ENCODE measurements around the gene NEURL3.

DNA sequence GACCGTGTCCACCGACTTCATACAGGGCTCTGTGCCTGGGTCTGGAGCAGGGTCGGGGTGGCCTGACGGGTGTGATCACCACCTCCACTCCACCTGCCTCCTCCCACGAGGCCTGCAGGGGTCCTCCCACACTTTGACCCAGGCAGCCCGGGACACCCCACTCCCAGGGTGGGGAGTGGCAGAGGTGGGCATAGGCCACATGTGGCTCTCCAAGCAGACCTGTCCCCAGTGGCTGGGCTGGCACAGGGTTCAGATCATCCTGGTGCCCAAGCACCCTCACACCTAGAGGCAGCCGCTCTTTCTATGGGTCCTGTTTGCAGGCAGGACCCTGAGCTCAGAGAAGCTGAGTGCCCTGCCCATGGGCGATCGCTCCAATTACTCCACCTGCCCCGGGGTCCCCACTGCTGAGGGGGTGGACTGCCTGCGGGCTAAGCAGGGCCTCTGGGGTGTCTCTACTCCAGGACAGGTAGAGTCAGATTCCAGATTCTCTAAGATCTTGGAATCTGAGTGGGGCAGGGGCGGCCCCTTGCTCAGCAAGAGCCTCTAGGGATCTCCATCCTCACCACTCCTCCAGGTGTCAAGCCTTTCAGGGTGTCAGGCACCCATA is 1.4 kb downstream of the NEURL3 start:
- TF ChIP-seq, protein P1, sequence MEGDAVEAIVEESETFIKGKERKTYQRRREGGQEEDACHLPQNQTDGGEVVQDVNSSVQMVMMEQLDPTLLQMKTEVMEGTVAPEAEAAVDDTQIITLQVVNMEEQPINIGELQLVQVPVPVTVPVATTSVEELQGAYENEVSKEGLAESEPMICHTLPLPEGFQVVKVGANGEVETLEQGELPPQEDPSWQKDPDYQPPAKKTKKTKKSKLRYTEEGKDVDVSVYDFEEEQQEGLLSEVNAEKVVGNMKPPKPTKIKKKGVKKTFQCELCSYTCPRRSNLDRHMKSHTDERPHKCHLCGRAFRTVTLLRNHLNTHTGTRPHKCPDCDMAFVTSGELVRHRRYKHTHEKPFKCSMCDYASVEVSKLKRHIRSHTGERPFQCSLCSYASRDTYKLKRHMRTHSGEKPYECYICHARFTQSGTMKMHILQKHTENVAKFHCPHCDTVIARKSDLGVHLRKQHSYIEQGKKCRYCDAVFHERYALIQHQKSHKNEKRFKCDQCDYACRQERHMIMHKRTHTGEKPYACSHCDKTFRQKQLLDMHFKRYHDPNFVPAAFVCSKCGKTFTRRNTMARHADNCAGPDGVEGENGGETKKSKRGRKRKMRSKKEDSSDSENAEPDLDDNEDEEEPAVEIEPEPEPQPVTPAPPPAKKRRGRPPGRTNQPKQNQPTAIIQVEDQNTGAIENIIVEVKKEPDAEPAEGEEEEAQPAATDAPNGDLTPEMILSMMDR (IDR thresholded peaks at IDR 0.05; ENCODE audit: insufficient read depth, low read length) = no peak
- TF ChIP-seq, protein P2, sequence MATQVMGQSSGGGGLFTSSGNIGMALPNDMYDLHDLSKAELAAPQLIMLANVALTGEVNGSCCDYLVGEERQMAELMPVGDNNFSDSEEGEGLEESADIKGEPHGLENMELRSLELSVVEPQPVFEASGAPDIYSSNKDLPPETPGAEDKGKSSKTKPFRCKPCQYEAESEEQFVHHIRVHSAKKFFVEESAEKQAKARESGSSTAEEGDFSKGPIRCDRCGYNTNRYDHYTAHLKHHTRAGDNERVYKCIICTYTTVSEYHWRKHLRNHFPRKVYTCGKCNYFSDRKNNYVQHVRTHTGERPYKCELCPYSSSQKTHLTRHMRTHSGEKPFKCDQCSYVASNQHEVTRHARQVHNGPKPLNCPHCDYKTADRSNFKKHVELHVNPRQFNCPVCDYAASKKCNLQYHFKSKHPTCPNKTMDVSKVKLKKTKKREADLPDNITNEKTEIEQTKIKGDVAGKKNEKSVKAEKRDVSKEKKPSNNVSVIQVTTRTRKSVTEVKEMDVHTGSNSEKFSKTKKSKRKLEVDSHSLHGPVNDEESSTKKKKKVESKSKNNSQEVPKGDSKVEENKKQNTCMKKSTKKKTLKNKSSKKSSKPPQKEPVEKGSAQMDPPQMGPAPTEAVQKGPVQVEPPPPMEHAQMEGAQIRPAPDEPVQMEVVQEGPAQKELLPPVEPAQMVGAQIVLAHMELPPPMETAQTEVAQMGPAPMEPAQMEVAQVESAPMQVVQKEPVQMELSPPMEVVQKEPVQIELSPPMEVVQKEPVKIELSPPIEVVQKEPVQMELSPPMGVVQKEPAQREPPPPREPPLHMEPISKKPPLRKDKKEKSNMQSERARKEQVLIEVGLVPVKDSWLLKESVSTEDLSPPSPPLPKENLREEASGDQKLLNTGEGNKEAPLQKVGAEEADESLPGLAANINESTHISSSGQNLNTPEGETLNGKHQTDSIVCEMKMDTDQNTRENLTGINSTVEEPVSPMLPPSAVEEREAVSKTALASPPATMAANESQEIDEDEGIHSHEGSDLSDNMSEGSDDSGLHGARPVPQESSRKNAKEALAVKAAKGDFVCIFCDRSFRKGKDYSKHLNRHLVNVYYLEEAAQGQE (IDR thresholded peaks at IDR 0.05; ENCODE audit: insufficient replicate concordance, low read depth) = no peak

Measured in HL-60 (cell line).